ENCODE measurements around the gene STK31. TPM values are rescaled to one million over a fixed set of nuclear protein-coding genes. Genes with fewer than 3 reads are reported as not detected.
"Not testable (repeated sequence)": the region's sequence is repeated elsewhere in the genome, so short reads cannot be mapped to it uniquely, and the experiment has no call there.

STK31 gene
- polyA plus RNA-seq: 1 to 10 TPM in 1 of 2 donors, under 1 TPM in 1; 0.05 to 1.1 TPM

- H3K4me1 ChIP-seq (ENCODE audit: control insufficient read depth in 2 of 2, insufficient read depth in 2 of 2, low read length in 1 of 2): no peaks in the 10 kb centered on the region
- no peaks in the 10 kb centered on the region for H3K27me3 ChIP-seq (ENCODE audit: control insufficient read depth in 1 of 2, insufficient read depth in 2 of 2, low read length in 2 of 2)
- H3K36me3 ChIP-seq (ENCODE audit: control insufficient read depth in 2 of 2, insufficient read depth in 2 of 2, low read length in 1 of 2): no peaks in the 10 kb centered on the region
- WGBS, 2 donors: 94% methylated on average over 33 of the region's 33 CpGs
- no peaks in the 10 kb centered on the region for H3K9me3 ChIP-seq (ENCODE audit: control insufficient read depth in 2 of 2, insufficient read depth in 1 of 2, low read depth in 1 of 2, low read length in 1 of 2)
- no peak within 1 kb of the TSS for H3K27ac ChIP-seq (ENCODE audit: low read depth in 2 of 2, low read length in 1 of 2)
- no peak within 1 kb of the TSS for H3K4me3 ChIP-seq (ENCODE audit: low read depth in 1 of 2, low read length in 2 of 2)
These were observed at the start of gene STK31 for GRCh38 chr7:23710000-23710399. Gene STK31 (plus strand): TSS chr7:23710219. CDS start chr7:23710286, 67 bp downstream.

DNA sequence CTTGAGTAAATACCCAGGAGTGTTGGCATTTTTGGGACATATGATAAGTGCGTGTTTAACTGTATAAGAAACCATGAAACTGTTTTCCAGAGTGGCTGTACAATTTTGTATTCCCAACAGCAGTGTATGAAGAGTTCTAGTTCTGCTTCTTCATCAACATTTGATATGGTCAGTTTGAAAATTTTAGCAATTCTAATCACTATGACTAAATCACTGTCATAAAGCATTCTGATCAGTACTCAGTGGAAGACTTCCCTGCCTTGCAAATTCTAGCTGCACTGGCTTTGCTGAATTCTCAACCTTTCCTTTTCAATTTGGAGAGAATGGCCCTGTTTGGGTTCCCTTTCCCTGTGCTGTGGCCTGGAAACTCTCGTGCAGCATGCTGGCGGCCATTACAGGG, 48.6 kb upstream of the STK31 start:
- WGBS, 2 donors: 84 to 87% methylated on average over 3 of the region's 3 CpGs
- no peaks in the 10 kb centered on the region for H3K9me3 ChIP-seq (ENCODE audit: control insufficient read depth in 2 of 2, insufficient read depth in 1 of 2, low read depth in 1 of 2, low read length in 1 of 2)
- H3K27ac ChIP-seq (ENCODE audit: low read depth in 2 of 2, low read length in 1 of 2): no peak overlapping the region
- H3K36me3 ChIP-seq (ENCODE audit: control insufficient read depth in 2 of 2, insufficient read depth in 2 of 2, low read length in 1 of 2): no peaks in the 10 kb centered on the region
- no peaks in the 10 kb centered on the region for H3K4me1 ChIP-seq (ENCODE audit: control insufficient read depth in 2 of 2, insufficient read depth in 2 of 2, low read length in 1 of 2)
- H3K4me3 ChIP-seq (ENCODE audit: low read depth in 1 of 2, low read length in 2 of 2): no peak overlapping the region
- no peaks in the 10 kb centered on the region for H3K27me3 ChIP-seq (ENCODE audit: control insufficient read depth in 1 of 2, insufficient read depth in 2 of 2, low read length in 2 of 2)

DNA sequence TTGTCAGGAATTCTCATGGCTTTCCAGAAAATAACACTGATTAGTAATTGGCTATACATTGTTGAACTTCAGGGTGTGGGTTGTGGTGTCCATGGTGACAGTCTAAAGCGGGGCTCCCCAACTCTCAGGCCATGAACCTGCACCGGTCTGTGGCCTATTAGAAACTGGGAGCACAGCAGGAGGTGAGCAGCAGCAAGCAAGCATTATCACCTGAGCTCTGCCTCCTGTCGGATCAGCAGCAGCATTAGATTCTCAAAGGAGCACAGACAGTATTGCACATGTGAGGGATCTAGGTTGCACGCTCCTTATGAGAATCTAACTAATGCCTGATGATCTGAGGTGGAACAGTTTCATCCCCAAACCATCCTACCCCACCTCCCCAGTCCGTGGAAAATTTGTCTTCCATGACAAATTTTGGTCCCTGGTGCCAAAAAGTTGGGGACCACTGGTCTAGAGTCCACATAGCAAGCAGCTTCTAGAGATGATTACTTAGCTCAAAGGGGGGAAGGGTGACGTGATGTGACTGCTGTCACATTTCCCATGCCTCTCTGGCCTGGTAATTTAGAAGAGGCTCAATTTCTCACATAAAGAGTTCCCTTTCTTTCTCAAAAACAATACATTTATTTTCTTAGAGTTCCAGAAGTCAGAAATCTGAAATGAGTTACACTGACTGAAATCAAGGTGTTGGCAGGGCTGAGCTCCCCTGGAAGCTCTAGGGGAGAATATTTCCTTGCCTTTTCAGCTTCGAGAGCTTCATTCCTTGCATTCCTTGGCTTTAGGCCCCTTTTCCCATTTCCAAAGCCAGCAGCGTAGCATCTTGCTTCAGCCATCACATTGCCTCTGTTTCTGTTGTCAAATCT, 47.7 kb upstream of the STK31 start:
- Histone ChIP-seq H3K27me3 (ENCODE audit: control insufficient read depth in 1 of 2, insufficient read depth in 2 of 2, low read length in 2 of 2) (no peaks in the 10 kb centered on the region), H3K36me3 (ENCODE audit: control insufficient read depth in 2 of 2, insufficient read depth in 2 of 2, low read length in 1 of 2) (no peaks in the 10 kb centered on the region), H3K4me3 (ENCODE audit: low read depth in 1 of 2, low read length in 2 of 2) (no peak overlapping the region), H3K27ac (ENCODE audit: low read depth in 2 of 2, low read length in 1 of 2) (no peak overlapping the region), H3K9me3 (ENCODE audit: control insufficient read depth in 2 of 2, insufficient read depth in 1 of 2, low read depth in 1 of 2, low read length in 1 of 2) (no peaks in the 10 kb centered on the region), H3K4me1 (ENCODE audit: control insufficient read depth in 2 of 2, insufficient read depth in 2 of 2, low read length in 1 of 2) (no peaks in the 10 kb centered on the region)
- 73 to 80% methylated on average over 8 of the region's 8 CpGs for WGBS, 2 donors

- Histone ChIP-seq H3K9me3 (ENCODE audit: control insufficient read depth in 2 of 2, insufficient read depth in 1 of 2, low read depth in 1 of 2, low read length in 1 of 2) (no peaks in the 10 kb centered on the region), H3K36me3 (ENCODE audit: control insufficient read depth in 2 of 2, insufficient read depth in 2 of 2, low read length in 1 of 2) (no peaks in the 10 kb centered on the region), H3K27ac (ENCODE audit: low read depth in 2 of 2, low read length in 1 of 2) (no peak overlapping the region), H3K4me1 (ENCODE audit: control insufficient read depth in 2 of 2, insufficient read depth in 2 of 2, low read length in 1 of 2) (no peaks in the 10 kb centered on the region), H3K4me3 (ENCODE audit: low read depth in 1 of 2, low read length in 2 of 2) (no peak overlapping the region), H3K27me3 (ENCODE audit: control insufficient read depth in 1 of 2, insufficient read depth in 2 of 2, low read length in 2 of 2) (no peaks in the 10 kb centered on the region)
- 91 to 92% methylated on average over 2 of the region's 2 CpGs for WGBS, 2 donors
These were observed 47.1 kb upstream of the STK31 start for GRCh38 chr7:23662984-23663313.

DNA sequence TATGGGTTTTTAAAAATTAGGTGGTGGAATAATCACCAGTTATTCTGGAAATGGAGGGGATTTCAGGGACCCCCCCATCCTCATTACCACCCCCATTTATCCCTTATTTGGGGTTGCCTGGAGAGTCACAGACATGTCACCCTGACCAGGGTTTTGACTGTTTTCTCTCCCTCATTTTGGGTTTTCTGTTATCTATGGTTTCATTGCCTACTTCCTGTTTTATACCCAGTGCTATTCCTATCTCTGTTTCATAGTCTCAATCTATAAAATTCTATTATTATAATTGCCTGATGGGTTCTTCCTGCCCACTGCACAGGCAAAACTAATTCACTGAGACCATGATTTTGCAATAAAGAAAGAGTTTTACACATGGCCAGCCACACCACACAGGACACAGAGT, 45.9 kb upstream of the STK31 start:
- Histone ChIP-seq H3K27ac (ENCODE audit: low read depth in 2 of 2, low read length in 1 of 2) (no peak overlapping the region), H3K27me3 (ENCODE audit: control insufficient read depth in 1 of 2, insufficient read depth in 2 of 2, low read length in 2 of 2) (no peaks in the 10 kb centered on the region), H3K4me3 (ENCODE audit: low read depth in 1 of 2, low read length in 2 of 2) (no peak overlapping the region), H3K9me3 (ENCODE audit: control insufficient read depth in 2 of 2, insufficient read depth in 1 of 2, low read depth in 1 of 2, low read length in 1 of 2) (no peaks in the 10 kb centered on the region), H3K4me1 (ENCODE audit: control insufficient read depth in 2 of 2, insufficient read depth in 2 of 2, low read length in 1 of 2) (no peaks in the 10 kb centered on the region), H3K36me3 (ENCODE audit: control insufficient read depth in 2 of 2, insufficient read depth in 2 of 2, low read length in 1 of 2) (no peaks in the 10 kb centered on the region)

GRCh38 chr7:23672033-23672432, 38.0 kb upstream of the STK31 start:
- Histone ChIP-seq H3K4me1 (ENCODE audit: control insufficient read depth in 2 of 2, insufficient read depth in 2 of 2, low read length in 1 of 2) (no peaks in the 10 kb centered on the region), H3K4me3 (ENCODE audit: low read depth in 1 of 2, low read length in 2 of 2) (no peak overlapping the region), H3K27ac (ENCODE audit: low read depth in 2 of 2, low read length in 1 of 2) (no peak overlapping the region), H3K27me3 (ENCODE audit: control insufficient read depth in 1 of 2, insufficient read depth in 2 of 2, low read length in 2 of 2) (no peaks in the 10 kb centered on the region), H3K9me3 (ENCODE audit: control insufficient read depth in 2 of 2, insufficient read depth in 1 of 2, low read depth in 1 of 2, low read length in 1 of 2) (no peaks in the 10 kb centered on the region), H3K36me3 (ENCODE audit: control insufficient read depth in 2 of 2, insufficient read depth in 2 of 2, low read length in 1 of 2) (no peaks in the 10 kb centered on the region)
- 81 to 82% methylated on average over 3 of the region's 3 CpGs for WGBS, 2 donors

DNA sequence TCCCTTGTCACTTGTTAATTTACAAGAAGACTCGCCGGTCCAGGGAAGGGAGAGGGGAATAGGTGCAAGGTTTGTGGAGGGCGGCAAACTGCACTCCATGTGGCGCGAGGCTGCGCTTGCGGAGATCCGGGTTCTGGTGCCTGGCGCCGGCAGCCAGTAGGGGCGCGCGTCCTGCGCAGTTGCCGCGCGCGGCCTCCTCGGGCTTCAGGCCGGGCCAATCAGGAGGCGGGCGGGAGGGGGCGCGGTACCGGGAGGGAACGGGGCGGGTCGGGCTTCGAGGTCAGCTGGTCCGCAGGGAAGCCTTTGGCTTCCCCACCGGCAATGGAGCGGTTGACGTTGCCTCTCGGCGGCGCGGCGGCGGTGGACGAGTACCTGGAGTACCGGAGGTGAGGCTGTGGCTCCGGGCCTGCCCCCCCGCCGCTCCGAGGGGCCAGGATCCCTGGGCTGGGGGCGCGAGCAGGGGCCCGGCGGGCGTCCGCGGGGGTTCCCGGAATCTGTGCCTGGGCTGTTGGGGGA, 30.1 kb upstream of the STK31 start, which contains the start of gene FAM221A:
TSS of gene FAM221A (plus strand) at position 302 of the 516 bp plus-strand sequence. CDS start at position 322, 20 bp downstream.
- H3K36me3 ChIP-seq (ENCODE audit: control insufficient read depth in 2 of 2, insufficient read depth in 2 of 2, low read length in 1 of 2): no peaks in the 10 kb centered on the region
- H3K27ac ChIP-seq (ENCODE audit: low read depth in 2 of 2, low read length in 1 of 2): peak within 1 kb of the TSS; percentile 75 to 90
- 1 to 2% methylated on average over 42 to 53 of the region's 53 CpGs for whole genome bisulfite sequencing, 2 donors
- no peaks in the 10 kb centered on the region for H3K9me3 ChIP-seq (ENCODE audit: control insufficient read depth in 2 of 2, insufficient read depth in 1 of 2, low read depth in 1 of 2, low read length in 1 of 2)
- H3K4me1 ChIP-seq (ENCODE audit: control insufficient read depth in 2 of 2, insufficient read depth in 2 of 2, low read length in 1 of 2): no peaks in the 10 kb centered on the region
- H3K4me3 ChIP-seq (ENCODE audit: low read depth in 1 of 2, low read length in 2 of 2): peak within 1 kb of the TSS; percentile 75 to 92
- no peaks in the 10 kb centered on the region for H3K27me3 ChIP-seq (ENCODE audit: control insufficient read depth in 1 of 2, insufficient read depth in 2 of 2, low read length in 2 of 2)

GRCh38 chr7:23680414-23681405, 29.3 kb upstream of the STK31 start:
- Histone ChIP-seq H3K27me3 (ENCODE audit: control insufficient read depth in 1 of 2, insufficient read depth in 2 of 2, low read length in 2 of 2) (no peaks in the 10 kb centered on the region), H3K9me3 (ENCODE audit: control insufficient read depth in 2 of 2, insufficient read depth in 1 of 2, low read depth in 1 of 2, low read length in 1 of 2) (no peaks in the 10 kb centered on the region), H3K4me3 (ENCODE audit: low read depth in 1 of 2, low read length in 2 of 2) (peak overlapping the region; percentile 75 to 92), H3K4me1 (ENCODE audit: control insufficient read depth in 2 of 2, insufficient read depth in 2 of 2, low read length in 1 of 2) (no peaks in the 10 kb centered on the region), H3K36me3 (ENCODE audit: control insufficient read depth in 2 of 2, insufficient read depth in 2 of 2, low read length in 1 of 2) (no peaks in the 10 kb centered on the region), H3K27ac (ENCODE audit: low read depth in 2 of 2, low read length in 1 of 2) (peak overlapping the region; percentile 75 to 90)
- 4 to 7% methylated on average over 42 of the region's 42 CpGs for WGBS, 2 donors

DNA sequence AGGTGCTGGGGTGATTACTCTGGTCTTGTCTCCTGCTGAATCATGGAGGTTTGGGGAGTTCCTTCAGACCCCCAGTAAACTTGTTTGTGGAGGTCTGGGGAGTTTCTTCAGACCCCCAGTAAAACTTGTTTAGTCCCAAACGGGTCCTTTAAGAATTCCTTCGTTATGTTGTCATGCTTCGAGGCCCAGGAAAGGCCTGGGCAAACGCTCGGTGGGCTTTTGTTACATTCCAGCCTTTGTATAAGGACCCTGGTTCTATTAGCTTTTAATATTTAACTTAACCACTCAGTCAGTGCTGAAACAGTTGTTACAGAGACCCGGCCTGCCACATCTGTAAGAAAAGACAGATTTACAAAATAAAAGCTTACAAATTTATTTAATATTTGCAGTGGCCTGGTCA, 26.0 kb upstream of the STK31 start:
- WGBS, 2 donors: 61% methylated on average over 6 of the region's 6 CpGs
- not testable (repeated sequence) for H3K4me1 ChIP-seq (ENCODE audit: control insufficient read depth in 2 of 2, insufficient read depth in 2 of 2, low read length in 1 of 2); H3K27ac ChIP-seq (ENCODE audit: low read depth in 2 of 2, low read length in 1 of 2); H3K36me3 ChIP-seq (ENCODE audit: control insufficient read depth in 2 of 2, insufficient read depth in 2 of 2, low read length in 1 of 2); H3K4me3 ChIP-seq (ENCODE audit: low read depth in 1 of 2, low read length in 2 of 2); H3K27me3 ChIP-seq (ENCODE audit: control insufficient read depth in 1 of 2, insufficient read depth in 2 of 2, low read length in 2 of 2); H3K9me3 ChIP-seq (ENCODE audit: control insufficient read depth in 2 of 2, insufficient read depth in 1 of 2, low read depth in 1 of 2, low read length in 1 of 2)
